Ascending aorta (tissue), 2 donors: ENCODE measurements around the gene CRYBG3. TPM values are rescaled to one million over a fixed set of nuclear protein-coding genes. Genes with fewer than 3 reads are reported as not detected.
"Not testable (repeated sequence)": the region's sequence is repeated elsewhere in the genome, so short reads cannot be mapped to it uniquely, and the experiment has no call there.

Experiments used
- DNase-seq, 2 donors: peaks; one replicate each; pipeline ENCODE4 v3.0.0-alpha.2; 2019; ENCODE audit warnings: low spot score in 2 of 2
- H3K27ac ChIP-seq, 2 donors: fragments of 200-600 bp; sonication (generic); one replicate each; pipeline ENCODE4 v1.5.1; 2016 to 2017; ENCODE audit warnings: mild to moderate bottlenecking in 1 of 2
- H3K27me3 ChIP-seq: fragments of 200-600 bp; sonication (generic); one replicate; pipeline ENCODE4 v1.5.1; 2017
- H3K36me3 ChIP-seq, 2 donors: fragments of 200-600 bp; sonication (generic); one replicate each; pipeline ENCODE4 v1.5.1; 2016
- H3K4me1 ChIP-seq, 2 donors: fragments of 200-600 bp; sonication (generic); one replicate each; pipeline ENCODE4 v1.5.1; 2016 to 2017; ENCODE audit warnings: mild to moderate bottlenecking in 1 of 2
- H3K4me3 ChIP-seq, 2 donors: fragments of 200-600 bp; sonication (generic); one replicate each; pipeline ENCODE4 v1.5.1; 2016 to 2017; ENCODE audit warnings: mild to moderate bottlenecking in 1 of 2
- H3K9me3 ChIP-seq, 2 donors: fragments of 200-600 bp; sonication (generic); one replicate each; pipeline ENCODE4 v1.5.1; 2016
- intact Hi-C: fragments of 100-400 bp; cut with DNase I; formaldehyde crosslinking; loops from one replicate; pipeline ENCODE4 v1.15.1; 2023
- total RNA-seq: library from RNA; depleted of rRNA; stranded (reverse); fragments of >200 nt; gene quantifications from one replicate; pipeline ENCODE4 v1.1.0, GENCODE V29; 2016
- TF ChIP-seq, protein P1 (sequence below), 3 experiments: fragments of 200-600 bp in 2 of 3; fragments of 450-650 bp in 1 of 3; sonication (generic) in 2 of 3; IDR thresholded peaks; one replicate each; pipeline ENCODE4 v1.5.1; 2016 to 2019; ENCODE audit warnings: antibody characterized with exemption in 3 of 3, mild to moderate bottlenecking in 1 of 3, moderate library complexity in 1 of 3

The CRYBG3 gene
- total RNA-seq, 1 donor from 2014 or later = 13.2 TPM

DNA sequence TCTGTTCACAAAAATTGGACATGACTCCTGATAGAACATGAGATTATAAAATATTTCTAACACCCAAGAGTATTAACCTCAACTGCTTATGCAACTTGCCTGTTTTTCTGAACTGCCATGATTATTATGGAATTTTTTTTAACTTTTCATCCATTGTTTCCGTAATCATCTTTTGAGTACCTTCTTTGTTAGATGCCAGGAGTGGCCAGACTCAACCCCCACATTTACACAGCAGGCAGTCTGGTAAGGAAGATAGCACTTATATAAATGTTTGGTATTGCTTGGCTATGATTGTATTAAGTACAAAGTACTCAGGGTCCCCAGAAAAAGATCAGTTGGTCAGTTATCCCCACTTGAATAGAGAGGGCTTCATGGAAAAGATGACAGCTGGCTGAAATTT is 74.3 kb downstream of the CRYBG3 start:
- H3K36me3 ChIP-seq = no peaks in the 10 kb centered on the region
- H3K27ac ChIP-seq = no peak overlapping the region
- no peak for DNase-seq
- H3K4me3 ChIP-seq = no peak overlapping the region
- TF ChIP-seq, protein P1, sequence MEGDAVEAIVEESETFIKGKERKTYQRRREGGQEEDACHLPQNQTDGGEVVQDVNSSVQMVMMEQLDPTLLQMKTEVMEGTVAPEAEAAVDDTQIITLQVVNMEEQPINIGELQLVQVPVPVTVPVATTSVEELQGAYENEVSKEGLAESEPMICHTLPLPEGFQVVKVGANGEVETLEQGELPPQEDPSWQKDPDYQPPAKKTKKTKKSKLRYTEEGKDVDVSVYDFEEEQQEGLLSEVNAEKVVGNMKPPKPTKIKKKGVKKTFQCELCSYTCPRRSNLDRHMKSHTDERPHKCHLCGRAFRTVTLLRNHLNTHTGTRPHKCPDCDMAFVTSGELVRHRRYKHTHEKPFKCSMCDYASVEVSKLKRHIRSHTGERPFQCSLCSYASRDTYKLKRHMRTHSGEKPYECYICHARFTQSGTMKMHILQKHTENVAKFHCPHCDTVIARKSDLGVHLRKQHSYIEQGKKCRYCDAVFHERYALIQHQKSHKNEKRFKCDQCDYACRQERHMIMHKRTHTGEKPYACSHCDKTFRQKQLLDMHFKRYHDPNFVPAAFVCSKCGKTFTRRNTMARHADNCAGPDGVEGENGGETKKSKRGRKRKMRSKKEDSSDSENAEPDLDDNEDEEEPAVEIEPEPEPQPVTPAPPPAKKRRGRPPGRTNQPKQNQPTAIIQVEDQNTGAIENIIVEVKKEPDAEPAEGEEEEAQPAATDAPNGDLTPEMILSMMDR (IDR thresholded peaks at IDR 0.05) = no peak
- H3K4me1 ChIP-seq = no peaks in the 10 kb centered on the region
- intact Hi-C loops = no loop called here
- H3K27me3 ChIP-seq = no peaks in the 10 kb centered on the region
- H3K9me3 ChIP-seq = no peaks in the 10 kb centered on the region

DNA sequence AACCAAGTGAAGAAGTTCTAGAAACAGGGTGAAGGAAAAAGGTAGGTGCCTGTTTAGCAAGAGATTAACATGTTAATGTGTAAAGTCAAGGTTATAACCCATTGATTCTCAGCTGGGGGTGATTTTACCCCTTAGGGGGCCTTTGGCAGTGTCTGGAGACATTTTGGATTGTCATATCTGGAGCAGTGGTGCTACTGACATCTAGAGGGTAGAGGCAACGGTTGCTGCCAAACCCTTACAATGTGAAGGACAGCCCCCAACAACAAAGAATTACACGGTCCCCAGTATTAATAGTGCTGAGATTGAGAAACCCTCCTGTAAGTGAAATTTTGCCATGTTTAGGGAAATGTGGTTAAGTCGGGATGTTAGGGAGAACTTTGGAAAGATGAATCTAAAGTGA is 74.7 kb downstream of the CRYBG3 start:
- Histone ChIP-seq H3K27ac (no peak overlapping the region), H3K4me1 (no peaks in the 10 kb centered on the region), H3K9me3 (no peaks in the 10 kb centered on the region), H3K27me3 (no peaks in the 10 kb centered on the region), H3K4me3 (no peak overlapping the region), H3K36me3 (no peaks in the 10 kb centered on the region)
- intact Hi-C loops = no loop called here
- DNase-seq = no peak
- TF ChIP-seq, protein P1 (IDR thresholded peaks at IDR 0.05) = no peak

DNA sequence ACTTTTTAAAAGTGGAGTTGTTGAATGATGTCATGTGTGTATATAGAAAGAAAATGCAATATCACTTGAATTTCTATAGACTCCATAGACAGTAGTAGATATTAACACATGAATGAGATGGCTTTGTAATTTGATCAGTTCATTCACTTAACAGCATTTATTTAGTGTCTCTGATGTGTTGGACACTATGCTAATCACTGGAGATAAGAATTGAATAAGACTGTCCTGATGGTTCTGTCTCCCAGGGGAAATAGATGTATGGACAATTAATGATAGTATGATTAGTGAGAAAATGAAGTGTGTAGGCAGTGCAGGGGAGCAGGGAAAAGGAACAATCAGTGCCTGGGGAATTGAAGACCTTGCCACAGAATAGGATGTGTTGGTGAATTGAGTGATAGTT is 77.5 kb downstream of the CRYBG3 start:
- Histone ChIP-seq H3K4me3 (no peak overlapping the region), H3K27ac (no peak overlapping the region), H3K27me3 (no peaks in the 10 kb centered on the region), H3K9me3 (no peaks in the 10 kb centered on the region), H3K4me1 (no peaks in the 10 kb centered on the region), H3K36me3 (no peaks in the 10 kb centered on the region)
- DNase-seq = no peak
- TF ChIP-seq, protein P1 (IDR thresholded peaks at IDR 0.05) = no peak
- intact Hi-C loops = no loop called here

DNA sequence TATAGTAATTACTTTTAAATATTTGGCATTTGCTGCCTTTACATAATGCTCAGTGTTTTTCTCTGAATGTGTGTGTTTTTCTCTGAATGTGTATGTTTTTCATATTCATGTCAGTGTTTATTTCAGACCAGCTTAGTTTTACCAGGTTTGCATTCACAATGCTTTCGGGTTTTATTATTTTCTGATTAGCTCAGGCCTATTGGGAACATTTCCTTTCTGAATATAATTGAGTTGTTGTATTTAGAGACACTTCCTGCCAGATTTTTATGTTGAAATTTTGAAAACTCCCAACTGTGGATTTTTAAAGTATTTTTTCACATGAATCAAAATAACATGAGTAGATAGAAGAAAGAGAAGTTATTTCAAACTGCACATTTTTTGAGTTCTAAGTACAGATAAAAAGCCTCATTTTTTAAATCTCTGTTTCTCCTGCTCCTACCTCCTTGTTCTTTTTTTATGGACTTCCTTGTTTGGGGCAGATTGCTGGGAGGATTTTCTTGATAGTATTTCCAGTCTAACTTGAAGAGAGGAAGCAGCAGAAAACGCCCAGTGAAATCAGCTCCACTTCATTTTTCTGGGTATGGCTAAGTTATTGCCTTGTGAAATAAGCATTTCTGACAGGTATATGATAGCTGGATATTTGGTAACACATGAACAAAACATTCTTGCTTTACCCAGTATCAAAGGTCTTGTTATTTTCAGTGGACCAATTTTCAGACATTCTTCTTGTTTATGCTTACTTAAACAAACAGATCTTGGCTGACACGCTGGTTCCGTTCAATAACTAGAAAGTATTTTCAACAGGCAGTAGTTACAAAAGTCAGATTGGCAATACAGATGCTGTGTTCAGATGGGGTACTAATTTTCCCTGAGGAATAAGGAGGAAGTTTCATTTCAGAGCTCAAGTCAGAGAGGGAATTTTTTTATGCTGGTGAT is 79.8 kb downstream of the CRYBG3 start:
- no peak for DNase-seq
- Histone ChIP-seq H3K27me3 (no peaks in the 10 kb centered on the region), H3K4me1 (no peaks in the 10 kb centered on the region), H3K4me3 (no peak overlapping the region), H3K36me3 (no peaks in the 10 kb centered on the region), H3K9me3 (no peaks in the 10 kb centered on the region), H3K27ac (peak overlapping the region; percentile 12 to 13)
- intact Hi-C loops = no loop called here
- TF ChIP-seq, protein P1 (IDR thresholded peaks at IDR 0.05) = no peak

DNA sequence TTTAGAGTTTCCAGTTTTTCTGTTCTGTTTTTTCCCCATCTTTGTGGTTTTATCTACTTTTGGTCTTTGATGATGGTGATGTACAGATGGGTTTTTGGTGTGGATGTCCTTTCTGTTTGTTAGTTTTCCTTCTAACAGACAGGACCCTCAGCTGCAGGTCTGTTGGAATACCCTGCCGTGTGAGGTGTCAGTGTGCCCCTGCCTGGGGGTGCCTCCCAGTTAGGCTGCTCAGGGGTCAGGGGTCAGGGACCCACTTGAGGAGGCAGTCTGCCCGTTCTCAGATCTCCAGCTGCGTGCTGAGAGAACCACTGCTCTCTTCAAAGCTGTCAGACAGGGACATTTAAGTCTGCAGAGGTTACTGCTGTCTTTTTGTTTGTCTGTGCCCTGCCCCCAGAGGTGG is 88.0 kb downstream of the CRYBG3 start:
- intact Hi-C loops, H3K27ac ChIP-seq, DNase-seq, H3K4me1 ChIP-seq, H3K9me3 ChIP-seq, H3K27me3 ChIP-seq, H3K4me3 ChIP-seq: not testable (repeated sequence)
- peaks cover 0 to 22% of the 10 kb centered on the region in 2 donors for H3K36me3 ChIP-seq

DNA sequence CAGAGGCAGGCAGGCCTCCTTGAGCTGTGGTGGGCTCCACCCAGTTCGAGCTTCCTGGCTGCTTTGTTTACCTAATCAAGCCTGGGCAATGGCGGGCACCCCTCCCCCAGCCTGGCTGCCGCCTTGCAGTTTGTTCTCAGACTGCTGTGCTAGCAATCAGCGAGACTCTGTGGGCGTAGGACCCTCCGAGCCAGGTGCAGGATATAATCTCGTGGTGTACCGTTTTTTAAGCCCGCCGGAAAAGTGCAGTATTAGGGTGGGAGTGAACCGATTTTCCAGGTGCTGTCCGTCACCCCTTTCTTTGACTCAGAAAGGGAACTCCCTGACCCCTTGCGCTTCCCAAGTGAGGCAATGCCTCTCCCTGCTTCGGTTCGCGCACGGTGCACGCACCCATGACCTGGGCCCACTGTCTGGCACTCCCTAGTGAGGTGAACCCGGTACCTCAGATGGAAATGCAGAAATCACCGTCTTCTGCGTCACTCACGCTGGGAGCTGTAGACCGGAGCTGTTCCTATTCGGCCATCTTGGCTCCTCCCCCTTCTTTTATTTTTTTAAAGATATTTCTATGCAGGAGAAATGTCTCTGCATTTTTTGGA is 88.5 kb downstream of the CRYBG3 start:
- peaks cover under 1 to 22% of the 10 kb centered on the region in 2 donors for H3K36me3 ChIP-seq
- H3K27me3 ChIP-seq, H3K4me3 ChIP-seq, H3K9me3 ChIP-seq, intact Hi-C loops, DNase-seq, H3K4me1 ChIP-seq, H3K27ac ChIP-seq: not testable (repeated sequence)
